ENCODE data around the gene WDFY4.

Gene WDFY4

DNA sequence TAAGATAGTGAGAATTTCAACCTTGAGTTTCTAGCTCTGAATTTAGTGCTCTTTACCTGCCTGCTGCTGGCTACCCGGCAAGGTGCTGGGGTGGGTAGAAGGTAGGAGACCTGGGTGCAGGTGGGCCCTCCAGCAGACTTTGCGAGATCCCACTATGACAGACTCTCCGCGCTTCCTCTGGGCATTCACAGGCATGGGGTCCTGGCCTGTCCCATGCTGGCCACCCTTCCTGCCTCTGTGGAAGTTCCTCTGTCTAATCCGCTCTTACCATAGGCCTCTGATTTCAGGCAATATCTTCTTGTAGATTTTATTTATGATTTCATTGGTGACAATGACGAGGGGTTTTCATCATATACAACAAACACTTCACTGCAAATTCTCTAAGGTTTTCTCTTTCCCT, 1.2 kb upstream of the WDFY4 start:
- TF ChIP-seq JUND (IDR thresholded peaks at IDR 0.05; ENCODE audit: low read depth), result no peak
- DNase-seq (ENCODE audit: low read depth in 1 of 2, low spot score in 1 of 2), result no peak
- in situ Hi-C loops (cut with HindIII; ENCODE audit: low pct_unique_long_range_greater_than_20kb, low sequenced_read_pairs), result no loop called here

DNA sequence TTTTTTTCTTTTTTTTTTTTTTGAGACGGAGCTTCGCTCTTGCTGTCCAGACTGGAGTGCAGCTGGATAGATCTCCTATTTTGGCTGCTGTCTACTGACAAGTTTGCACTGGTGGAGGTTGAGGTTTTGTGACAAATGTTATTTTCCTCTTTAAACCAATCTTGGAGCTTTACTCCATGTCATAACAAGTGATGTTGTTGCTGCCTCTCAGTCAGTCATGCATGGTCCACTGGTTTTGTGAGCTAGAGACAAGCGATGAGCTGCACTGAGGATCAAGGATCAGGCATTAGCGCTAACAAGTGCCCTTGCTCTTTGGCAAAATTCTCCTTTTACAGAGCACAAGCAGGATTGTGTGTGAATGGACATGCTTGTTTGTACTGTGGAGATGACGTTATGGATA, 805 bp upstream of the WDFY4 start:
- no peak for DNase-seq (ENCODE audit: low read depth in 1 of 2, low spot score in 1 of 2)
- no peak for TF ChIP-seq JUND (IDR thresholded peaks at IDR 0.05; ENCODE audit: low read depth)
- in situ Hi-C loops (cut with HindIII; ENCODE audit: low pct_unique_long_range_greater_than_20kb, low sequenced_read_pairs), result no loop called here

DNA sequence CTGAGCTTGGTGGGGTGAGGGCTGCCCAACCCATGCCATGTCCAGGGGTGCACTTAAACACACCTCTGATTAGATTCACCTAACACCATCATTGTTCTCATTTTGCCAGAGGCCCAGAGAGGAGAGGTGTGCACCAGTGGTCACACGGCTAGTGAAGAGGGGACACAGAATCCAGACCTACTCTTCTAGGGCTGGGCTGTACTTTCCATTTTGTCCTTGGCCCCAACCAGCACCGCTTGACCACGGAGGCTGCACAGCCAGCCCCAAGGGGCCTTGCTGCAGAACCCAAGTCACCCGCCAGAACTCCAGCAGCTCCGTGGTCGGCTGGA, 246 bp upstream of the WDFY4 start:
- in situ Hi-C loops (cut with HindIII; ENCODE audit: low pct_unique_long_range_greater_than_20kb, low sequenced_read_pairs), result no loop called here
- no peak for DNase-seq (ENCODE audit: low read depth in 1 of 2, low spot score in 1 of 2)

DNA sequence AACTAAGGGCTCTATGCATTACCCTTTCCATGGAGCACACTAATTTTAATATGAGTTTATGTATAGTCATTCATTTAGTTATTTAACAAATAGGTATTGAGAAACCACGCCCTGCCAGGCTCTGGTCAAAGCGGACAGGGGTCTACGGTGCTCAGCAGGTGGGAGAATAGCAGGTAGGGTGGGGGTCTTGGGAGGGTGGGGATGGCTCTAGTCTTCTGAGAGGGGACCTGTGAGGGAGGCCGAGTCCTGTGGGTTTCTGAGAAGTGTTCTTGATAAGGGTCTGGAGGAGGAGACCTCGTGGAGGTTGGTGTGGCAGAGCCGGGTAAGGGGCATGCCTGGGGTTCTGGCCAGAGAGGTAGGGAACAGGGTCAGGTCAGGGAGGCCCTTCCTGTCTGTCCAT, 1.1 kb downstream of the WDFY4 start:
- TF ChIP-seq JUND (IDR thresholded peaks at IDR 0.05; ENCODE audit: low read depth), result no peak
- DNase-seq (ENCODE audit: low read depth in 1 of 2, low spot score in 1 of 2), result no peak
- in situ Hi-C loops (cut with HindIII; ENCODE audit: low pct_unique_long_range_greater_than_20kb, low sequenced_read_pairs), result no loop called here

More for the DNA sequence above, 246 bp upstream of the WDFY4 start:
- TF ChIP-seq JUND (IDR thresholded peaks at IDR 0.05; ENCODE audit: low read depth), result no peak

DNA sequence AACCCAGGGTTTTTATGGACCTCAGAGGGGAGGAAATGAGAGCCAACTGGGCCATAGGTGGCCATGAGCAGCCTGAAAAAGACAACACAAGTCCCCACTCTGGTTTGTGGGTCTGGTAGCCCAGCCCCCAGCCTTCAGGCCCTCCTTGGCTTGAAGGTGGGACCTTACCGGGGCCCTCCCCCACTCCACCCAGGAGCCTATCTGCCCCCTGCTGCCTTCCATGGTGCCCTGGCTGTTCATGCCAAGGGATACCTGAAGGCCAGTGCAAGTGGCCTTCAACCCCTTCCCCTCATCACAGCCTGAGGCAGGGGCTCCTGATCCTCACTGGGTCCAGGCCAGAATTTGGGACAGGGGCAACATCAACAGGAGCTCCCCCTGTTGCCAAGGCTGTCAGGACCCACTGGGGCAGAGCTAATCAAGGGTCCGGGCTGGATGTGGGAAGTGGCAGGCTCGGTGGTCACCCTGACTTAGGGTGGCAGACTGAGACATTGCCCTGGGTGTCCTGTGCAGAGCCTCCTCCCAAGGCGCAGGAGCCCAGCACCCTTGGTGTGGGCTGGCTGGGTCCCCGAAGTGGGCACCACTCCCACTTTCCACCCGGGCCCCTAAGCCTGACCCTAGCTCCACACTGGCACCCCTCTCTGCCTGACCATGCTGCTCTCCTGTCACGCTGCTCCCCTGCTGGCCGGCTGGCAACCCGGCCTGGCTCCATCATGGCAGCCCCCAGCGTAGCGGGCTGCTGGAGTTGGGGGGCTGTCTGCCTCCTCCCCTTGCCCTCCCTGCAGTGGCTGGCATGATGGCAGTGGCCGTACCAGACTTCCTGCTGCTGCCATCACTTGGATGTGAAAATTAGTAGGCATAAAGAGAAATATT, 6.4 kb downstream of the WDFY4 start:
- DNase-seq (ENCODE audit: low read depth in 1 of 2, low spot score in 1 of 2), result no peak
- in situ Hi-C loops (cut with HindIII; ENCODE audit: low pct_unique_long_range_greater_than_20kb, low sequenced_read_pairs), result no loop called here
- TF ChIP-seq JUND (IDR thresholded peaks at IDR 0.05; ENCODE audit: low read depth), result no peak

DNA sequence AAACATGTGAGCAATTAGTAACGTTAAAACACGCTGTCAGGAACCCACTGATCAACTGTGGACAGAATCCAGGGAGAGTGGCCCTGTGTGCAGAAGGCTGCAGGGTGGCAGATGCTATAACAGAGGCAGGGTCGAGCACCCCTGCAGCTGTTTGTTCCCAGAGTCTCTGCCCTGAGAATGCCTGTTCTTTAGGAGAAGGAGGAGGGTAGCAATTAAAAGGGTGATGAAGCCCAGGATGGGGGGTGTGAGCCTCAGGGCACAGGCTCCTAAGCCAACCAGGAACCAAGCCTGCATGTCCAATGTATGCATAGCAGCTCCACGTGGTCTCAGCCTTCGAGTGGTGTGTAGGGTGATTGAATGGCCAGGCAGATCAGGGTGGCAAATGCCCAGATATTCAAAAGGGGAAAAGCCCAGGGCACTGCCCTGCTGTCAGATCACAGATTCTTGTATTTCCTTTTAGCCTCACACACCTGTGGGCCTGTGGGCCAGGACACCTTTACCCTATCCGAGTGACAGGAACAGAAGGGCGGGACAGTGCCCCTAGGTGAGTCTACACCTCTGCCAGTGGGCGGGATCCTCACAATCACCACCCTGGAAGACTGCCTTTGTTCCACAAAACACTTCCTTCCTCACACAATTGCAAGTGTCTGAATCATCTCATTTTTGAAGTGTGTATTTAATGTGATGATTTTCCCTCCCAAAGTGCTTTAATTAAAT, 7.3 kb downstream of the WDFY4 start:
- no peak for TF ChIP-seq JUND (IDR thresholded peaks at IDR 0.05; ENCODE audit: low read depth)
- no peak for DNase-seq (ENCODE audit: low read depth in 1 of 2, low spot score in 1 of 2)
- in situ Hi-C loops (cut with HindIII; ENCODE audit: low pct_unique_long_range_greater_than_20kb, low sequenced_read_pairs), result no loop called here

DNA sequence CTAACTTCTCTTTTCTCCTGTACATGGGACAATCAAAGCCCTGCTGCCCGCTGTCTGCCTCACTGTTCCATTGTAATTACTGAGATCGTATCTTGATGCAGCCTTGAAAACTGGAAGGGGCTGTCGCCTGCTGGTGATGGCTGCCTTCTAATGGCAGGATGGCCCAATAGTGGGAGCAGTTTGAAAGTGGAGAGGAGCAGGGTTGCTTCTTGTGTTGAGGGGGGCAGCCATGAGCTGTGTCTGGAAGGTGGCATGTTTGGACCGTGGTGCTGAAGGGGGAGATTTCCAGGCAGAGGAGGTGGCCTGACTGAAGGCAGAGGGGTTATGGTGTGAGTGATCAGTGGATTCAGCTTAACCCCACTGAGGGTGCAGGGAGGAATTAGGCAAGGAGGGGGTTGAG, 8.1 kb downstream of the WDFY4 start:
- in situ Hi-C loops (cut with HindIII; ENCODE audit: low pct_unique_long_range_greater_than_20kb, low sequenced_read_pairs), result no loop called here
- no peak for DNase-seq (ENCODE audit: low read depth in 1 of 2, low spot score in 1 of 2)
- TF ChIP-seq JUND (IDR thresholded peaks at IDR 0.05; ENCODE audit: low read depth), result no peak

DNA sequence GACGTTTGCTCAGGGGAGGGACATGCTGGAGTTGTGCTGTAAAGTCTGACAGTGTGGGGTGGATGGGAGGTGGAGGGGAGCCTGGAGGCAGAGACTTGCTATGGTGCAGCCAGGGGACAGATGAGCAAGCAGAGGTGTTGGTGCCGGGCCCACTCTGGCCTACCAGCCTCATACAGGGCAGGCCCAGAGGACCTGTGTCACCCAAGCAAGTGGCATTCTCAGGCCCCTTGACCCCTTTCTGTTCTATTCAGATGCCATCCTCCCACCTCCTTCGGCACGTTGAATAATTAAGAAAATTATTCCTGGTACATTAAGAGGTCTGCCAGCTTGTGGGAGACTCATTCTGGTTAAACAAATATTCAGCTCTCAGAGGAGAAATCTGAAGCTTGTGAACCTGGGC, 8.5 kb downstream of the WDFY4 start:
- no peak for TF ChIP-seq JUND (IDR thresholded peaks at IDR 0.05; ENCODE audit: low read depth)

DNA sequence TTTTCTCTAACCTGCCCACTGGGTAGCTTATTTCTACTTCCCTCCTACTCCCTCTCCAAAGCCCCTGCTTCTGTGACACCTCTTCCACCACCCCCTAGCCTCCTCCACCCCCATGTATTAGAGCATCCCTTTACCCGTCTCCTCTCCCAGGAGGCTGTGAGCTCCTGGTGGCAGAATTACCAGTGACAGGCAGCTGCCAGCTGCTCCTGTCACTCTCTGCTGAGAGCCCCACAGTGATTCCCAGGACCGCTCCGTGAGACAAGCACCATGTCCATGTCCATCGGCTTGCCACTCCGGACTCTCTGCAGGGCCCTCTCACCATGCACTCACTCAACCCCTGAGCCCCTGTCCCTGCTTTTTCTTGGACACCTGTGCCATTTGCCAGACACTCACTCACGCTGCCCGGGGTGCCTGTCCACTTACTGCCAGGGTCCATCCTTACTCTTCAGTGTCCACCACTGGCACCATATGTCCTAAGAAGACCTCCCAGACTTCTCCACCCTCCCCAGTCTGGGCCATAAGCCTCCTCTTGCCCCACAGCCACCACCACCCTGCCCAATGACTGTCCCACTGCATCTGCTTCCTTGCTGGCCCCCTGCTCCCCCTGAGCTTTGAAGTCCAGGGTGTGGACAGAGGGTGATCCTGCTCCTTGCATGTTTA, 9.8 kb downstream of the WDFY4 start:
- DNase-seq (ENCODE audit: low read depth in 1 of 2, low spot score in 1 of 2), result no peak
- in situ Hi-C loops (cut with HindIII; ENCODE audit: low pct_unique_long_range_greater_than_20kb, low sequenced_read_pairs), result no loop called here
- no peak for TF ChIP-seq JUND (IDR thresholded peaks at IDR 0.05; ENCODE audit: low read depth)

More for the DNA sequence above, 8.5 kb downstream of the WDFY4 start:
- DNase-seq (ENCODE audit: low read depth in 1 of 2, low spot score in 1 of 2), result no peak
- in situ Hi-C loops (cut with HindIII; ENCODE audit: low pct_unique_long_range_greater_than_20kb, low sequenced_read_pairs), result no loop called here

DNA sequence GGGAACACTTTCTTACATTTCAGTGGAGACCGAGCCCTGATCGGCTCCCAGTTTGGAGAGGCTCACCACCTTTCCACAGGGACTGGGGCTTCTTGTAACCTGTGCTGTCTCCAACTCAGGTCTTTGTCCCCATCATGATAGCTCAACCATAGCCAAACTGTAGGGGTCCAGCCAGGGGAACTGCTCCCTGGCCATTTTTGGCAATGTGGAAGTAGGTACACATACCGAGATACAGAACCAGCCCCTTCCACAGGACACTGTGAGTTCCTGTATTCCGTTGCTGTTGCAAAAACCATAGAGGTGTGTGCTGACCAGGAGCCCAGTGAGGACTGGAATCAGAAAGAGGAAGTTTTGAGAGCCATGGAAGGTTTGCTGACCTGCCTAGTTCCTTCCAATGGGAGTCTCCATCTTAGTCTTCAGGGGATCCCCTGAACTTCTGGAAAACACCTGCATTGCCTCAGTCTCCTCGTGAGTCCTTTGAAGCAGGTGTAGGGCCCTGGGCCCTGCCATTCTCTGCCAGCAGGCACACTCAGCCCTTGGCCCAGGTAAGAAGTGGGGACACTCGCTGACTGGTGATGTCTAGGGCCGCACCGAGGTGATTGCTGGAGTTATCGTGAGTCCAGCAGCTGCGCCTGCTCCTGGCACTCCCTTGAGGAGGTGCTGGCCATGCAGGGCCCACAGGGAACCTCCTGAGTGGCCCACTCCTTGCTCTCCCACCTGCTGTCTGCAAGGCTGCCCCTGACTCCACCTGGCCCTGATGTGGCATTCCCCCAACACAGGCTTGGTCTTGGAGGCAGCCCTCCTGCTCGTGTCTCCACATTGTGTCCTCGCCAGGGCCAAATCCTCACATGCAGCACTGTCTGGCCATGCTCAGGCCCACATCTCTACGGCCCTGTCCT, 11.2 kb downstream of the WDFY4 start:
- DNase-seq (ENCODE audit: low read depth in 1 of 2, low spot score in 1 of 2), result no peak
- TF ChIP-seq JUND (IDR thresholded peaks at IDR 0.05; ENCODE audit: low read depth), result no peak
- in situ Hi-C loops (cut with HindIII; ENCODE audit: low pct_unique_long_range_greater_than_20kb, low sequenced_read_pairs), result no loop called here

DNA sequence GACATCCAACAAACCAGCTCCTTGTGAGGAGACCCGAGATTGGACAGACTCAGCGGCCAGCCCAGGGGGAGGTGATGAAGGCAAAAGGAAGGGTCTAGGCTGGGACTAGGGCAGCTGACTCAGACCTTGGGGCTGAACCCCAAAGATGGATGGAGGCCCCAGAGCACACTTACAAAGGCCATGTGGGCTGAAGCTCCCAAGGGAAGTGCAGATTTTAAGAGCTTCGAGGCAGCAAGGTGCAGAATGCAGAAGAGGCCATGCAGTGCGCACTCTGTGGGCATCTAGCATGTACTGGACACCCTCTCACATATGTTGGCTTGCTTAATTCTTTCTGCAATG, 11.8 kb downstream of the WDFY4 start:
- DNase-seq (ENCODE audit: low read depth in 1 of 2, low spot score in 1 of 2), result no peak
- no peak for TF ChIP-seq JUND (IDR thresholded peaks at IDR 0.05; ENCODE audit: low read depth)
- in situ Hi-C loops (cut with HindIII; ENCODE audit: low pct_unique_long_range_greater_than_20kb, low sequenced_read_pairs), result no loop called here

DNA sequence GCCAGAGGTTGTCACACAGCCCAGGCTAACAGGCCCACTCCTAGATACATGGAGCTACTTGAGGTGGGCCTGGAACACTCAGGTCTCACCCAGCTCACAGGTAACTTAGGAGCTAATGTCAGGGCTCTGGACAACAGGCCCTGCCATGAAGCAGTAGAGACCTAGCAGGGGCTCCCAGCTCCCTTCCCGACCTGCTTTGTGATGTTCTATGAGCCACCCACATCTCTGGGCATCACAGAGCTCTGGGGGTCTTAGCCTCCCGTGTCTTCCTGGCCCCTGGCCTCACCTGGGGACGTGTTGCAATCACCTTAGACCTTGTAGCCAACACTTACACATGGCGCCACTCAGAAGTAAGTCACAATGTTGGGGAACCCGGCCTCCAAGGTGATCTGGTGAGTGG, 12.4 kb downstream of the WDFY4 start:
- in situ Hi-C loops (cut with HindIII; ENCODE audit: low pct_unique_long_range_greater_than_20kb, low sequenced_read_pairs), result no loop called here
- no peak for DNase-seq (ENCODE audit: low read depth in 1 of 2, low spot score in 1 of 2)
- TF ChIP-seq JUND (IDR thresholded peaks at IDR 0.05; ENCODE audit: low read depth), result no peak

All from T47D (cell line).